Erythroblast (primary cell): ENCODE results near the gene MACROD2.

ENCODE experiments used
- GATA1 ChIP-seq: IDR thresholded peaks from 2 replicates; pipeline ENCODE4 v1.6.1; 2011; ENCODE audit warnings: low read depth, mild to moderate bottlenecking, control low read depth, low read length, moderate library complexity
- POLR2A ChIP-seq: IDR thresholded peaks from 2 replicates; pipeline ENCODE4 v1.6.1; 2011; ENCODE audit warnings: mild to moderate bottlenecking, low read length

GRCh38 chr20:14664101-14664500 is 668.8 kb downstream of the MACROD2 start:
- TF ChIP-seq POLR2A (no peak), GATA1 (no peak)
